EH (cell line): Measurements from ENCODE around the gene DCST2.

Source experiments
- DNase-seq: peaks from one replicate; pipeline ENCODE4 v3.0.0-alpha.2; 2015; ENCODE audit warnings: low read depth

Gene DCST2

GRCh38 chr1:155049651-155050559, 16.3 kb upstream of the DCST2 start:
- DNase-seq, result peak; percentile 77

- no peak for DNase-seq
Observed at GRCh38 chr1:155048449-155049334, 15.1 kb upstream of the DCST2 start.

GRCh38 chr1:155044812-155045657, 11.5 kb upstream of the DCST2 start:
- DNase-seq, result peak; percentile 84

- DNase-seq, result no peak
Observed at GRCh38 chr1:155044365-155044764, 10.8 kb upstream of the DCST2 start.

GRCh38 chr1:155043793-155044192, 10.2 kb upstream of the DCST2 start:
- DNase-seq, result no peak

- no peak for DNase-seq
Observed at GRCh38 chr1:155043301-155043702, 9.7 kb upstream of the DCST2 start.

- no peak for DNase-seq
Observed at GRCh38 chr1:155042789-155043188, 9.2 kb upstream of the DCST2 start.

- no peak for DNase-seq
Observed at GRCh38 chr1:155040358-155041093, 6.9 kb upstream of the DCST2 start.

GRCh38 chr1:155039308-155039669, 5.7 kb upstream of the DCST2 start:
- DNase-seq, result no peak

- peak; percentile 48 for DNase-seq
Observed at GRCh38 chr1:155038602-155039307, 5.2 kb upstream of the DCST2 start.

- DNase-seq, result no peak
Observed at GRCh38 chr1:155037851-155038441, 4.4 kb upstream of the DCST2 start.

- DNase-seq, result no peak
Observed at GRCh38 chr1:155037043-155037442, 3.5 kb upstream of the DCST2 start.

GRCh38 chr1:155035936-155036335, 2.4 kb upstream of the DCST2 start:
- no peak for DNase-seq

GRCh38 chr1:155034318-155035208, 982 bp upstream of the DCST2 start:
- DNase-seq, result no peak

- DNase-seq, result no peak
Observed at GRCh38 chr1:155032886-155033285, 695 bp downstream of the DCST2 start.

- DNase-seq, result no peak
Observed at GRCh38 chr1:155030899-155031298, 2.7 kb downstream of the DCST2 start.

GRCh38 chr1:155030243-155030795, 3.3 kb downstream of the DCST2 start:
- DNase-seq, result no peak

- no peak for DNase-seq
Observed at GRCh38 chr1:155029513-155030242, 3.9 kb downstream of the DCST2 start.
